Measurements from ENCODE around the gene SPATA9. TPM values are rescaled to one million over a fixed set of nuclear protein-coding genes. Genes with fewer than 3 reads are reported as not detected.

Gene SPATA9
- total and polyA plus RNA-seq, 4 experiments from 2014 or later = 0.09 TPM; not detected in 3

GRCh38 chr5:95620870-95621838 lies 61.6 kb downstream of the SPATA9 start:
- no peaks in the 10 kb centered on the region for H3K27me3 Mint-ChIP-seq
- peaks cover 54 to 77% (median 63%) of the 10 kb centered on the region in 4 donors for H3K4me1 Mint-ChIP-seq
- DNase-seq = peak; percentile 45 to 57 (median 51)
- Histone ChIP-seq H3K4me1 (ENCODE audit: insufficient read depth, low read length) (peaks cover 75% of the 10 kb centered on the region), H3K27me3 (ENCODE audit: insufficient read depth, low read length) (no peaks in the 10 kb centered on the region), H3K9me3 (ENCODE audit: control insufficient read depth in 1 of 2, low read length in 2 of 2) (no peaks in the 10 kb centered on the region), H3K36me3 (ENCODE audit: insufficient read depth, low read length) (no peaks in the 10 kb centered on the region), H3K4me3 (ENCODE audit: low read length in 2 of 2) (peak overlapping the region; percentile 8 to 73), H3K27ac (ENCODE audit: low read depth, low read length) (peak overlapping the region; percentile 59)
- ChIA-PET CTCF (ENCODE audit: partially characterized antibody) (interaction anchor here (1.5 to 7.7 kb wide), 5 partner anchors 10 to 160 kb away, joined by 9 to 89 read pairs (median 19); partner anchors contain the start of genes ARSK, RFESD and SKIC3), POLR2A (ENCODE audit: partially characterized antibody) (interaction anchor here (0.8 to 5.8 kb wide), 14 partner anchors 8 to 1041 kb away, joined by 3 to 110 read pairs (median 5); partner anchors contain the start of genes ARSK, CAST, RFESD and SKIC3)
- peaks cover 0 to 2% (median 0%) of the 10 kb centered on the region in 8 donors for H3K9me3 Mint-ChIP-seq
- peak overlapping the region; percentile 70 to 97 (median 93) for H3K27ac Mint-ChIP-seq
- H3K4me3 Mint-ChIP-seq = peak overlapping the region; percentile 71 to 92 (median 87)
- H3K36me3 Mint-ChIP-seq = peaks cover 0 to 3% of the 10 kb centered on the region in 2 donors
- intact Hi-C loops (cut with micrococcal nuclease) = loop anchor here (1.0 to 5.0 kb wide), 2 partner anchors 66 to 341 kb away; partner anchors contain the start of genes ARSK and ELL2

- H3K9me3 Mint-ChIP-seq = peaks cover 0 to 2% (median 0%) of the 10 kb centered on the region in 8 donors
- peak within 1 kb of the TSS; percentile 90 to 97 (median 94) for H3K4me3 Mint-ChIP-seq
- H3K27me3 ChIP-seq (ENCODE audit: insufficient read depth, low read length) = no peaks in the 10 kb centered on the region
- no peaks in the 10 kb centered on the region for H3K36me3 ChIP-seq (ENCODE audit: insufficient read depth, low read length)
- peak within 1 kb of the TSS; percentile 38 to 73 for H3K4me3 ChIP-seq (ENCODE audit: low read length in 2 of 2)
- peaks cover 72% of the 10 kb centered on the region for H3K4me1 ChIP-seq (ENCODE audit: insufficient read depth, low read length)
- no peaks in the 10 kb centered on the region for H3K9me3 ChIP-seq (ENCODE audit: control insufficient read depth in 1 of 2, low read length in 2 of 2)
- no peaks in the 10 kb centered on the region for H3K27me3 Mint-ChIP-seq
- DNase-seq = peak; percentile 58 to 72 (median 64)
- intact Hi-C loops (cut with micrococcal nuclease) = loop anchor here (1.0 to 5.0 kb wide), 2 partner anchors 65 to 342 kb away; partner anchors contain the start of genes ARSK and ELL2
- peaks cover 57 to 76% (median 67%) of the 10 kb centered on the region in 4 donors for H3K4me1 Mint-ChIP-seq
- H3K36me3 Mint-ChIP-seq = peaks cover 3 to 5% of the 10 kb centered on the region in 2 donors
- ChIA-PET CTCF (ENCODE audit: partially characterized antibody) (interaction anchor here (7.7 kb wide), 1 partner anchor 24 kb away, joined by 89 read pairs; the partner anchor contains the start of gene RFESD), POLR2A (ENCODE audit: partially characterized antibody) (interaction anchor here (0.7 to 5.8 kb wide), 8 partner anchors 9 to 1042 kb away, joined by 3 to 110 read pairs (median 7); partner anchors contain the start of genes ARSK, CAST, RFESD and SKIC3)
- peak within 1 kb of the TSS; percentile 69 for H3K27ac ChIP-seq (ENCODE audit: low read depth, low read length)
- H3K27ac Mint-ChIP-seq = peak within 1 kb of the TSS; percentile 23 to 95 (median 86)
Observed at GRCh38 chr5:95620030-95620869, 62.5 kb downstream of the SPATA9 start, which contains the start of gene GPR150. Gene GPR150, plus strand, starts transcription at chr5:95620087. Its CDS starts 189 bp downstream, at chr5:95620276.

- intact Hi-C loops (cut with micrococcal nuclease) = loop anchor here (1.0 to 5.0 kb wide), 2 partner anchors 64 to 343 kb away; partner anchors contain the start of genes ARSK and ELL2
- Histone ChIP-seq H3K4me1 (ENCODE audit: insufficient read depth, low read length) (peaks cover 69% of the 10 kb centered on the region), H3K9me3 (ENCODE audit: control insufficient read depth in 1 of 2, low read length in 2 of 2) (no peaks in the 10 kb centered on the region), H3K36me3 (ENCODE audit: insufficient read depth, low read length) (no peaks in the 10 kb centered on the region), H3K27ac (ENCODE audit: low read depth, low read length) (peak overlapping the region; percentile 69), H3K27me3 (ENCODE audit: insufficient read depth, low read length) (no peaks in the 10 kb centered on the region), H3K4me3 (ENCODE audit: low read length in 2 of 2) (peak overlapping the region; percentile 38 to 73)
- Mint-ChIP-seq H3K9me3 (peaks cover 0 to 1% (median 0%) of the 10 kb centered on the region in 8 donors), H3K4me1 (peaks cover 59 to 82% (median 64%) of the 10 kb centered on the region in 4 donors), H3K27ac (peak overlapping the region; percentile 23 to 95 (median 86)), H3K27me3 (no peaks in the 10 kb centered on the region), H3K36me3 (peaks cover 8 to 9% of the 10 kb centered on the region in 2 donors), H3K4me3 (peak overlapping the region; percentile 89 to 97 (median 94))
- CTCF ChIA-PET (ENCODE audit: partially characterized antibody) = interaction anchor here (0.9 kb wide), 1 partner anchor 27 kb away, joined by 4 read pairs; the partner anchor contains the start of gene RFESD
- no peak for DNase-seq
- POLR2A ChIA-PET (ENCODE audit: partially characterized antibody) = interaction anchor here (1.1 to 5.8 kb wide), 4 partner anchors 12 to 64 kb away, joined by 3 to 110 read pairs (median 34); partner anchors contain the start of genes ARSK, RFESD and SKIC3
Observed at GRCh38 chr5:95619514-95620029, 63.2 kb downstream of the SPATA9 start.

- Histone ChIP-seq H3K9me3 (ENCODE audit: control insufficient read depth in 1 of 2, low read length in 2 of 2) (no peaks in the 10 kb centered on the region), H3K27ac (ENCODE audit: low read depth, low read length) (peak overlapping the region; percentile 69), H3K4me1 (ENCODE audit: insufficient read depth, low read length) (peaks cover 64% of the 10 kb centered on the region), H3K4me3 (ENCODE audit: low read length in 2 of 2) (peak overlapping the region; percentile 10 to 38), H3K27me3 (ENCODE audit: insufficient read depth, low read length) (no peaks in the 10 kb centered on the region), H3K36me3 (ENCODE audit: insufficient read depth, low read length) (no peaks in the 10 kb centered on the region)
- intact Hi-C loops (cut with micrococcal nuclease) = no loop called here
- Mint-ChIP-seq H3K9me3 (peaks cover 0 to 4% (median 0%) of the 10 kb centered on the region in 8 donors), H3K4me3 (peak overlapping the region; percentile 89 to 97 (median 94)), H3K27ac (peak overlapping the region; percentile 16 to 95 (median 86)), H3K4me1 (peaks cover 57 to 77% (median 59%) of the 10 kb centered on the region in 4 donors), H3K27me3 (no peaks in the 10 kb centered on the region), H3K36me3 (peaks cover 9 to 10% of the 10 kb centered on the region in 2 donors)
- peak in 1 of 5 donors; percentile 7 for DNase-seq
- ChIA-PET POLR2A (ENCODE audit: partially characterized antibody) (interaction anchor here (1.1 to 5.8 kb wide), 3 partner anchors 13 to 63 kb away, joined by 3 to 62 read pairs (median 5); partner anchors contain the start of genes ARSK and SKIC3), CTCF (ENCODE audit: partially characterized antibody) (interaction anchor here (0.9 kb wide), 1 partner anchor 28 kb away, joined by 4 read pairs; the partner anchor contains the start of gene RFESD)
Observed at GRCh38 chr5:95619096-95619495, 63.7 kb downstream of the SPATA9 start.

GRCh38 chr5:95617057-95617456 lies 65.7 kb downstream of the SPATA9 start:
- Mint-ChIP-seq H3K9me3 (peaks cover 0 to 14% (median 7%) of the 10 kb centered on the region in 8 donors), H3K36me3 (peaks cover 23 to 28% of the 10 kb centered on the region in 2 donors), H3K4me3 (peak overlapping the region in 6 of 8 donors; percentile 4 to 50 (median 34)), H3K4me1 (peaks cover 44 to 57% (median 48%) of the 10 kb centered on the region in 4 donors), H3K27me3 (no peaks in the 10 kb centered on the region), H3K27ac (peak overlapping the region in 3 of 7 donors; percentile 18 to 82 (median 62))
- no peaks in the 10 kb centered on the region for H3K27me3 ChIP-seq (ENCODE audit: insufficient read depth, low read length)
- no peaks in the 10 kb centered on the region for H3K36me3 ChIP-seq (ENCODE audit: insufficient read depth, low read length)
- DNase-seq = no peak
- no peaks in the 10 kb centered on the region for H3K9me3 ChIP-seq (ENCODE audit: control insufficient read depth in 1 of 2, low read length in 2 of 2)
- POLR2A ChIA-PET (ENCODE audit: partially characterized antibody) = no interaction called here
- peaks cover 44% of the 10 kb centered on the region for H3K4me1 ChIP-seq (ENCODE audit: insufficient read depth, low read length)
- no peak overlapping the region for H3K27ac ChIP-seq (ENCODE audit: low read depth, low read length)
- CTCF ChIA-PET (ENCODE audit: partially characterized antibody) = interaction anchor here (1.4 kb wide), 1 partner anchor 62 kb away, joined by 5 read pairs; the partner anchor contains the start of genes ARSK and SKIC3
- no peak overlapping the region for H3K4me3 ChIP-seq (ENCODE audit: low read length in 2 of 2)
- intact Hi-C loops (cut with micrococcal nuclease) = no loop called here

- intact Hi-C loops (cut with micrococcal nuclease) = no loop called here
- no peaks in the 10 kb centered on the region for H3K36me3 ChIP-seq (ENCODE audit: insufficient read depth, low read length)
- H3K9me3 ChIP-seq (ENCODE audit: control insufficient read depth in 1 of 2, low read length in 2 of 2) = no peaks in the 10 kb centered on the region
- no peaks in the 10 kb centered on the region for H3K27me3 ChIP-seq (ENCODE audit: insufficient read depth, low read length)
- Mint-ChIP-seq H3K27me3 (no peaks in the 10 kb centered on the region), H3K4me1 (peaks cover 41 to 49% (median 43%) of the 10 kb centered on the region in 4 donors), H3K9me3 (peaks cover 0 to 14% (median 7%) of the 10 kb centered on the region in 8 donors), H3K27ac (no peak overlapping the region), H3K4me3 (peak overlapping the region in 1 of 8 donors; percentile 29), H3K36me3 (peaks cover 21 to 28% of the 10 kb centered on the region in 2 donors)
- H3K4me3 ChIP-seq (ENCODE audit: low read length in 2 of 2) = no peak overlapping the region
- H3K4me1 ChIP-seq (ENCODE audit: insufficient read depth, low read length) = peaks cover 35% of the 10 kb centered on the region
- CTCF ChIA-PET (ENCODE audit: partially characterized antibody) = no interaction called here
- no peak for DNase-seq
- POLR2A ChIA-PET (ENCODE audit: partially characterized antibody) = no interaction called here
- no peak overlapping the region for H3K27ac ChIP-seq (ENCODE audit: low read depth, low read length)
Observed at GRCh38 chr5:95615164-95615467, 67.7 kb downstream of the SPATA9 start.
